Calu3 (cell line): ENCODE measurements around the gene CKS1B. TPM values are rescaled to one million over a fixed set of nuclear protein-coding genes. Genes with fewer than 3 reads are reported as not detected.

Source experiments
- BruUV-seq: library from RNA; stranded (reverse); fragments of 400-500 nt; replicated peaks from 2 replicates; lab custom pipeline; 2021; lab: Mats Ljungman, UMichigan
- CTCF ChIA-PET: fragments of 300-600 bp; sonication (Branson Sonifier 250); formaldehyde crosslinking; loops from one replicate; lab custom pipeline; 2022; ENCODE audit warnings: antibody characterized with exemption; lab: Charles Lee
- DNase-seq: peaks from one replicate; pipeline ENCODE4 v3.0.0; 2022
- H3K27ac Mint-ChIP-seq: one replicate; pipeline ENCODE4 v1.8.0; 2022; ENCODE audit warnings: mixed read lengths; ENCODE audit not compliant: unreplicated experiment
- H3K27me3 Mint-ChIP-seq: one replicate; pipeline ENCODE4 v1.8.0; 2022; ENCODE audit warnings: mixed read lengths; ENCODE audit not compliant: unreplicated experiment
- H3K36me3 Mint-ChIP-seq: one replicate; pipeline ENCODE4 v1.8.0; 2022; ENCODE audit warnings: mild to moderate bottlenecking, moderate library complexity, mixed read lengths; ENCODE audit not compliant: insufficient read depth, unreplicated experiment
- H3K4me1 Mint-ChIP-seq: one replicate; pipeline ENCODE4 v1.8.0; 2022; ENCODE audit warnings: mild to moderate bottlenecking, low read depth, mixed read lengths; ENCODE audit not compliant: unreplicated experiment
- H3K4me3 Mint-ChIP-seq: one replicate; pipeline ENCODE4 v1.8.0; 2022; ENCODE audit warnings: mild to moderate bottlenecking, low read depth, moderate library complexity, mixed read lengths; ENCODE audit not compliant: unreplicated experiment
- H3K9me3 Mint-ChIP-seq: one replicate; pipeline ENCODE4 v1.8.0; 2022; ENCODE audit warnings: low read depth, mixed read lengths; ENCODE audit not compliant: unreplicated experiment
- intact Hi-C: fragments of 100-400 bp; cut with micrococcal nuclease; formaldehyde crosslinking; loops from one replicate; pipeline ENCODE4 v1.10.0; 2022; ENCODE audit not compliant: unreplicated experiment
- microRNA-seq: library from miRNA; unstranded; fragments of <30 nt; microRNA quantifications from one replicate; pipeline ENCODE4 v1.2.0, GENCODE V29; 2022
- total RNA-seq: library from RNA; stranded (reverse); gene quantifications from 2 replicates; pipeline ENCODE4 v1.2.3, GENCODE V29; 2022
- TF ChIP-seq, protein P1 (sequence below): fragments of 200-600 bp; IDR thresholded peaks from one replicate; pipeline ENCODE4 v1.8.0; 2022; ENCODE audit warnings: antibody characterized with exemption; ENCODE audit not compliant: unreplicated experiment

Gene CKS1B
- total RNA-seq, 1 experiment from 2014 or later, result 230 TPM

DNA sequence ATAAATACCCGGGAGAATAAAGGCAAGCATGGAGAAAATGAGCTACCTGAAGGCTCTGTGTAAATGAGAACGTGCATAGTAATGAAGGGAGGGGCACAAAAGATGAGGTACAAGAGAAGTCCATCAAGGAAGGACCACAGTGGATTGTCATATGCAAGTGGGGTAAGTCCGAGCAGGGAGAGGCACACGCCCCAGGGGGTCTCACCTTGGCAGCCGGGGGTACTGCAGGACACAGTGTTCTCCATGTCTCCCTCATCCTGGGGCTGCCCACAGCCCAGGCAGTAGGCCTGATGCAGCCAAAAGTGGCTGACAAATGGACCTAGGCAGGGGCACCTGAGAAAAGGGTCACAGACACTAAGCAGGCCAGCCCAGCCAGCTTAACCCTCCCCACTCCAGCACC lies 49.1 kb downstream of the CKS1B start:
- Mint-ChIP-seq H3K27me3 (peaks cover 3% of the 10 kb centered on the region), H3K4me3 (no peak overlapping the region), H3K4me1 (peaks cover 57% of the 10 kb centered on the region), H3K9me3 (no peaks in the 10 kb centered on the region), H3K27ac (peak overlapping the region; percentile 37), H3K36me3 (peaks cover 17% of the 10 kb centered on the region)
- TF ChIP-seq, protein P1, sequence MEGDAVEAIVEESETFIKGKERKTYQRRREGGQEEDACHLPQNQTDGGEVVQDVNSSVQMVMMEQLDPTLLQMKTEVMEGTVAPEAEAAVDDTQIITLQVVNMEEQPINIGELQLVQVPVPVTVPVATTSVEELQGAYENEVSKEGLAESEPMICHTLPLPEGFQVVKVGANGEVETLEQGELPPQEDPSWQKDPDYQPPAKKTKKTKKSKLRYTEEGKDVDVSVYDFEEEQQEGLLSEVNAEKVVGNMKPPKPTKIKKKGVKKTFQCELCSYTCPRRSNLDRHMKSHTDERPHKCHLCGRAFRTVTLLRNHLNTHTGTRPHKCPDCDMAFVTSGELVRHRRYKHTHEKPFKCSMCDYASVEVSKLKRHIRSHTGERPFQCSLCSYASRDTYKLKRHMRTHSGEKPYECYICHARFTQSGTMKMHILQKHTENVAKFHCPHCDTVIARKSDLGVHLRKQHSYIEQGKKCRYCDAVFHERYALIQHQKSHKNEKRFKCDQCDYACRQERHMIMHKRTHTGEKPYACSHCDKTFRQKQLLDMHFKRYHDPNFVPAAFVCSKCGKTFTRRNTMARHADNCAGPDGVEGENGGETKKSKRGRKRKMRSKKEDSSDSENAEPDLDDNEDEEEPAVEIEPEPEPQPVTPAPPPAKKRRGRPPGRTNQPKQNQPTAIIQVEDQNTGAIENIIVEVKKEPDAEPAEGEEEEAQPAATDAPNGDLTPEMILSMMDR, result no peak
- intact Hi-C loops, result no loop called here
- no TSS peak for BruUV-seq
- no peak for DNase-seq
- CTCF ChIA-PET, result interaction anchor here (0.9 kb wide), 1 partner anchor 34 kb away, joined by 3 read pairs; no protein-coding TSS in a partner anchor

DNA sequence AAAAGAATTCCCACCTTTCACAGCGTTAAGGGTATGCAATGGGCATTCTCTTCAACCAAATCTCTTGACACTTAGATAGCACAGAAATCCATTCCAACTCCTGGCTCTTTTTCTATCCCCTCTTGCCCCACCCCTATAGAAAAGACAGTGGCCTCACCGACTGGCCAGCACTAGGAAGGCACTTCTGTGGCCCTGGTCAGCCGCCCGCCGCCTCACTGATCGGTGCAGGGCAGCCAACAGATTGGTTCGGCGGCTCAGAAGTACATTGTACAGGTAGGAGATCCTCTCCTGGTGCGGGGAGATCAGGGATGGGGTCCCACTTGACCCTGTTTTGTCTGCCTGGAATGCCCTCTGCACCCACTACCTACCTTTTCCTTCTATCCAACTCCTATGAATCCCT lies 49.8 kb downstream of the CKS1B start:
- no TSS peak for BruUV-seq
- Mint-ChIP-seq H3K9me3 (no peaks in the 10 kb centered on the region), H3K36me3 (peaks cover 16% of the 10 kb centered on the region), H3K4me1 (peaks cover 50% of the 10 kb centered on the region), H3K27ac (no peak overlapping the region), H3K4me3 (no peak overlapping the region), H3K27me3 (peaks cover 10% of the 10 kb centered on the region)
- CTCF ChIA-PET, result interaction anchor here (1.0 kb wide), 1 partner anchor 27 kb away, joined by 5 read pairs; the partner anchor contains the start of gene ADAM15
- TF ChIP-seq, protein P1, result no peak
- intact Hi-C loops, result no loop called here
- DNase-seq, result no peak

DNA sequence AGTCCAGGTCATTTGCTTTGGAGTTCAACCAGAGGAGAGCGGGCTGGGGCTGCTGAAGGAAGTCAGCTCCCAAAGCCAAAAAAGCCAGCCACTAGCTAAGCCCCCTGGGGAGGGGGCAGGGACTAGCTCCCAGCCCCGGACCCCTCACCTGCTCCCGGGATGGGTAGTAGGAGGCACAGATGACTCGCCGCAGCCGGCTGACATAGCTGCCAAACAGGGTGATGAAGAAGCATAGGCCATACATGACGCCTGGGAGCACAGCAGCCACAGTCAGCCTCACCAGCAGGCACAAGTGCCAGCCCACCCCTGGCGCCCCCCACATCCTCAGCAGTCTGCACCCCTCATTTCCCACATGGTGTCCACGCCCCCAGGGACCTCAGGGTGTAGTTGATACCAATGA lies 51.7 kb downstream of the CKS1B start:
- CTCF ChIA-PET, result no interaction called here
- H3K9me3 Mint-ChIP-seq, result no peaks in the 10 kb centered on the region
- intact Hi-C loops, result no loop called here
- H3K4me3 Mint-ChIP-seq, result no peak overlapping the region
- H3K4me1 Mint-ChIP-seq, result peaks cover 44% of the 10 kb centered on the region
- H3K27ac Mint-ChIP-seq, result no peak overlapping the region
- TF ChIP-seq, protein P1, result no peak
- peaks cover 15% of the 10 kb centered on the region for H3K27me3 Mint-ChIP-seq
- BruUV-seq, result no TSS peak
- no peak for DNase-seq
- peaks cover under 1% of the 10 kb centered on the region for H3K36me3 Mint-ChIP-seq

DNA sequence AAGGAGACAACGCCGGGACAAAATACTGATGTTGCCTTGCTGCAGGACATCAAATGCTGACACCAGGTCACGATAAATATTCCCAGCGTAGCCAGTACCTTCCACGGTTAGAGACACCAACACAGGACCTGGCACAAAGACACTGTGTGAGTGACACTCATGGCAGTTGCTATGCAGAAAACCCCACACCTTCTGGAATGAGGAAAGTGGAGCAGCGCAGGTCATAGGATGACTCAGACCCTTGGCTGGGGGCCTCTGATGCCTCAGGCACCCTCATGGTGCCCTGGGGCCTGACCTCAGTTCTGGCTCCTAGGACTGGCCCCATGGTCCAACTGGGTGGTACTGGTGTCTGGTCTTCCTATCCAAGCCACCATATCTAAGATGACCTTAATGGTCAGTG lies 52.1 kb downstream of the CKS1B start:
- H3K4me1 Mint-ChIP-seq, result peaks cover 44% of the 10 kb centered on the region
- H3K4me3 Mint-ChIP-seq, result no peak overlapping the region
- H3K9me3 Mint-ChIP-seq, result no peaks in the 10 kb centered on the region
- TF ChIP-seq, protein P1, result no peak
- H3K27ac Mint-ChIP-seq, result no peak overlapping the region
- intact Hi-C loops, result no loop called here
- H3K36me3 Mint-ChIP-seq, result no peaks in the 10 kb centered on the region
- peak; percentile 62 for DNase-seq
- peaks cover 15% of the 10 kb centered on the region for H3K27me3 Mint-ChIP-seq
- no TSS peak for BruUV-seq
- CTCF ChIA-PET, result no interaction called here

Small RNA genes within 50 kb of the gene (microRNA-seq; reads per million reads assigned to microRNA genes)
- not detected for gene MIR4258

Other genes starting within 250 kb of the CKS1B start
- gene KCNN3, start 104.4 kb upstream of the CKS1B start, total RNA-seq, result 0.27 TPM in 1 of 2 replicates, not detected in the other
- 43.0 and 47.3 TPM in 2 replicates for gene PMVK, start 38.0 kb upstream of the CKS1B start, total RNA-seq
- gene PBXIP1, start 18.6 kb upstream of the CKS1B start, total RNA-seq, result 48.1 and 49.6 TPM in 2 replicates
- 43.6 and 45.6 TPM in 2 replicates for gene PYGO2, start 12.9 kb upstream of the CKS1B start, total RNA-seq
- 73.5 and 77.5 TPM in 2 replicates for gene SHC1, start 3.9 kb upstream of the CKS1B start, total RNA-seq
- 74.3 and 75.1 TPM in 2 replicates for gene FLAD1, start 8.7 kb downstream of the CKS1B start, total RNA-seq
- gene LENEP, start 18.9 kb downstream of the CKS1B start, total RNA-seq, result 1.1 and 1.5 TPM in 2 replicates
- gene ZBTB7B, start 28.1 kb downstream of the CKS1B start, total RNA-seq, result 64.7 and 64.9 TPM in 2 replicates
- gene DCST2, start 59.1 kb downstream of the CKS1B start, total RNA-seq, result 1.4 and 1.5 TPM in 2 replicates
- gene DCST1, start 59.1 kb downstream of the CKS1B start, total RNA-seq, result 0.17 TPM in 1 of 2 replicates, not detected in the other
- 99.1 and 103 TPM in 2 replicates for gene ADAM15, start 76.6 kb downstream of the CKS1B start, total RNA-seq
- 12.6 and 13.9 TPM in 2 replicates for gene EFNA4, start 89.1 kb downstream of the CKS1B start, total RNA-seq
- gene EFNA3, start 104.2 kb downstream of the CKS1B start, total RNA-seq, result 1.7 and 3.4 TPM in 2 replicates
- gene EFNA1, start 153.2 kb downstream of the CKS1B start, total RNA-seq, result 33.7 and 41.7 TPM in 2 replicates
- gene SLC50A1, start 161.2 kb downstream of the CKS1B start, total RNA-seq, result 68.5 and 72.0 TPM in 2 replicates
- 38.7 and 41.1 TPM in 2 replicates for gene DPM3, start 165.8 kb downstream of the CKS1B start, total RNA-seq
- gene KRTCAP2, start 198.6 kb downstream of the CKS1B start, total RNA-seq, result 236 TPM in 2 replicates
- gene TRIM46, start 199.2 kb downstream of the CKS1B start, total RNA-seq, result 1.1 and 1.8 TPM in 2 replicates
- 36.8 and 41.9 TPM in 2 replicates for gene THBS3, start 233.2 kb downstream of the CKS1B start, total RNA-seq
- gene MTX1, start 234.0 kb downstream of the CKS1B start, total RNA-seq, result 58.9 and 60.0 TPM in 2 replicates